HG02943 (cell line): ENCODE measurements around the gene RASGEF1C.

Experiments used
- ATAC-seq: cut with Tn5 transposase; IDR thresholded peaks from one replicate; pipeline ENCODE4 v1.9.1; 2021; ENCODE audit warnings: mild to moderate bottlenecking, low read depth, moderate library complexity; ENCODE audit not compliant: unreplicated experiment

Gene RASGEF1C

GRCh38 chr5:180161420-180162303 is 47.3 kb downstream of the RASGEF1C start:
- no peak for ATAC-seq

GRCh38 chr5:180160789-180161188 is 48.2 kb downstream of the RASGEF1C start:
- no peak for ATAC-seq

- no peak for ATAC-seq
These were observed 48.8 kb downstream of the RASGEF1C start for GRCh38 chr5:180160215-180160614.

- no peak for ATAC-seq
These were observed 49.3 kb downstream of the RASGEF1C start for GRCh38 chr5:180159756-180160155.

- no peak for ATAC-seq
These were observed 51.1 kb downstream of the RASGEF1C start for GRCh38 chr5:180157866-180158265.

- ATAC-seq, result no peak
These were observed 52.9 kb downstream of the RASGEF1C start for GRCh38 chr5:180156141-180156540.

- ATAC-seq, result no peak
These were observed 53.6 kb downstream of the RASGEF1C start for GRCh38 chr5:180155365-180155926.

GRCh38 chr5:180154821-180155364 is 54.1 kb downstream of the RASGEF1C start:
- ATAC-seq, result no peak

GRCh38 chr5:180153991-180154390 is 55.0 kb downstream of the RASGEF1C start:
- no peak for ATAC-seq

- no peak for ATAC-seq
These were observed 55.9 kb downstream of the RASGEF1C start for GRCh38 chr5:180153099-180153498.

GRCh38 chr5:180143656-180144364 is 65.2 kb downstream of the RASGEF1C start:
- no peak for ATAC-seq

GRCh38 chr5:180142824-180143610 is 66.0 kb downstream of the RASGEF1C start:
- ATAC-seq, result no peak

GRCh38 chr5:180142021-180142765 is 66.8 kb downstream of the RASGEF1C start:
- no peak for ATAC-seq

GRCh38 chr5:180141068-180141660 is 67.8 kb downstream of the RASGEF1C start:
- no peak for ATAC-seq

GRCh38 chr5:180140571-180140970 is 68.4 kb downstream of the RASGEF1C start:
- ATAC-seq, result no peak

- no peak for ATAC-seq
These were observed 68.9 kb downstream of the RASGEF1C start for GRCh38 chr5:180140079-180140554.

- no peak for ATAC-seq
These were observed 69.3 kb downstream of the RASGEF1C start for GRCh38 chr5:180139731-180140055.

- no peak for ATAC-seq
These were observed 69.9 kb downstream of the RASGEF1C start for GRCh38 chr5:180138976-180139730.
